CD4-positive, CD25-positive, alpha-beta regulatory T cell (primary cell): ENCODE data around the gene WWOX. TPM values are rescaled to one million over a fixed set of nuclear protein-coding genes. Genes with fewer than 3 reads are reported as not detected.

Source experiments
- ATAC-seq, 2 donors: fragments of 150-1000 bp; cut with Tn5 transposase; one replicate each; pipeline ENCODE4 v1.10.0; 2021; ENCODE audit warnings: low read depth in 2 of 2, moderate number of reproducible peaks in 2 of 2, moderate library complexity in 1 of 2
- DNase-seq, 3 donors: peaks; one replicate each; pipeline versions ENCODE4 v3.0.0 to v3.0.0-alpha.2; 2012 to 2022; ENCODE audit warnings: mixed read lengths in 1 of 3
- H3K27ac ChIP-seq: one replicate; pipeline ENCODE4 v1.7.0; 2013; ENCODE audit warnings: mild to moderate bottlenecking, low read length; ENCODE audit not compliant: insufficient read depth, poor library complexity, severe bottlenecking
- H3K27me3 ChIP-seq: one replicate; pipeline ENCODE4 v1.7.0; 2013; ENCODE audit warnings: low read length; ENCODE audit not compliant: control insufficient read depth, insufficient read depth
- H3K36me3 ChIP-seq: one replicate; pipeline ENCODE4 v1.7.0; 2013; ENCODE audit warnings: mild to moderate bottlenecking, low read length, moderate library complexity; ENCODE audit not compliant: control insufficient read depth, insufficient read depth
- H3K4me1 ChIP-seq: 2 replicates; pipeline ENCODE4 v1.7.0; 2013; ENCODE audit warnings: mild to moderate bottlenecking, low read length; ENCODE audit not compliant: insufficient read depth, control insufficient read depth, poor library complexity, severe bottlenecking
- H3K4me3 ChIP-seq: one replicate; pipeline ENCODE4 v1.7.0; 2013; ENCODE audit warnings: low read depth, mild to moderate bottlenecking, low read length, moderate library complexity
- H3K9me3 ChIP-seq, 2 experiments: 1 replicate in 1 of 2; 2 replicates in 1 of 2; pipeline ENCODE4 v1.7.0; 2013; ENCODE audit warnings: low read length in 2 of 2, mild to moderate bottlenecking in 1 of 2, moderate library complexity in 1 of 2; ENCODE audit not compliant: control insufficient read depth in 2 of 2
- H3K27ac Mint-ChIP-seq, 3 donors: one replicate each; pipeline ENCODE4 v1.8.0; 2020 to 2022; ENCODE audit warnings: mild to moderate bottlenecking in 3 of 3, mixed read lengths in 3 of 3, moderate library complexity in 2 of 3
- H3K27me3 Mint-ChIP-seq: one replicate; pipeline ENCODE4 v1.8.0; 2022; ENCODE audit warnings: mild to moderate bottlenecking, mixed read lengths
- H3K36me3 Mint-ChIP-seq: one replicate; pipeline ENCODE4 v1.8.0; 2020; ENCODE audit warnings: mixed read lengths
- H3K4me1 Mint-ChIP-seq, 4 donors: one replicate each; pipeline ENCODE4 v1.8.0; 2020 to 2022; ENCODE audit warnings: mixed read lengths in 4 of 4, mild to moderate bottlenecking in 1 of 4
- H3K4me3 Mint-ChIP-seq, 4 donors: one replicate each; pipeline ENCODE4 v1.8.0; 2020 to 2022; ENCODE audit warnings: mild to moderate bottlenecking in 4 of 4, mixed read lengths in 4 of 4, moderate library complexity in 3 of 4
- H3K9me3 Mint-ChIP-seq, 7 donors: one replicate each; pipeline ENCODE4 v1.8.0; 2020 to 2022; ENCODE audit warnings: mixed read lengths in 7 of 7, mild to moderate bottlenecking in 3 of 7, moderate library complexity in 2 of 7
- polyA plus RNA-seq, 4 donors: library from polyadenylated mRNA; unstranded; fragments of 300-500 nt; fragmentation: Illumina TruSeq; gene quantifications; one replicate each; pipeline ENCODE4 v1.2.3, GENCODE V29; 2021
- total RNA-seq: library from RNA; stranded (reverse); gene quantifications from one replicate; pipeline ENCODE4 v1.2.3, GENCODE V29; 2022

The WWOX gene
- total and polyA plus RNA-seq, 5 donors from 2014 or later: 10.3 to 18.6 (median 12.8) TPM

DNA sequence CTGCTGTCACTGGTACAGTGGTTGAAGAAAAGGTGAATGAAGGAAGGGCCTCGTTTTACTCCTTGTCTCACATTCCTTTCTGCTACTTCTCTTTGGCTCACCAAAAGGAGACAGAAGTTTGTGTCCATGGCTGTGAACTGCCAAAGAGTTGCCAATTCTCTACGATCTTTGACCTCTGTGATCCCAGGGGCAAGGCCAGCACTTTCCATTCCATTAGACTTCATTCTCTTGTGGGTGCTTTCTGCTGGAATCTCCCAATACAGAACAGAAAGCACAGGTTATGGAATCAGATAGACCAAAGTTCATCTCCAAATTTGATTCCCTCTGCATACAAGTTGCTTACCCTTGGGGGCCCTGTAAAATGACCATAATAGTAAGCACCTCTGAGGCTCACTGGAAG lies 1093.5 kb downstream of the WWOX start:
- Mint-ChIP-seq H3K4me1 (no peaks in the 10 kb centered on the region), H3K27ac (no peak overlapping the region), H3K27me3 (no peaks in the 10 kb centered on the region), H3K4me3 (no peak overlapping the region), H3K36me3 (peaks cover 2% of the 10 kb centered on the region), H3K9me3 (peaks cover 0 to 3% (median 0%) of the 10 kb centered on the region in 7 donors)
- H3K9me3 ChIP-seq: no peaks in the 10 kb centered on the region
- H3K27me3 ChIP-seq: no peaks in the 10 kb centered on the region
- no peak for ATAC-seq
- H3K4me3 ChIP-seq: no peak overlapping the region
- H3K27ac ChIP-seq: no peak overlapping the region
- DNase-seq: no peak
- no peaks in the 10 kb centered on the region for H3K36me3 ChIP-seq
- no peaks in the 10 kb centered on the region for H3K4me1 ChIP-seq

DNA sequence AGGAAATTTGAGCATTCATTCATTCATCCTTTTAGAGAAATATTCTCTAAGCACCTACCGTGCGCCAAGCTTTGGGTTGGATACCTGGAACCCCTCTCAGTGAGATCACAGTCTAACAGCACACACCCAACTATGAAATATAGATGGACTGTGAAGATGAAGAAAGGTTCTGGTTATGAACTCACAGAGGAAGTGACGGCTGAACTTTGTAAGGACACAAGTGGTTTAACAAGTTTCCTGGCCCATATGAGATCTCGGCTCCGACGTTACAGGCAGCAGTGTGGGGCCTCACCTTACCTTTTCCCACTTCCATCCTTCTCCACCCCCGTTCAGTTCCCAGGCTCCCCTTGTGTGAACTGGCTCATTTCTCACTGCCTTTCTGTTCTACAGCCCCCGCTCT lies 1094.8 kb downstream of the WWOX start:
- Mint-ChIP-seq H3K36me3 (no peaks in the 10 kb centered on the region), H3K4me1 (no peaks in the 10 kb centered on the region), H3K27me3 (no peaks in the 10 kb centered on the region), H3K4me3 (no peak overlapping the region), H3K27ac (no peak overlapping the region), H3K9me3 (no peaks in the 10 kb centered on the region)
- H3K36me3 ChIP-seq: no peaks in the 10 kb centered on the region
- no peak overlapping the region for H3K27ac ChIP-seq
- H3K4me3 ChIP-seq: no peak overlapping the region
- H3K4me1 ChIP-seq: no peaks in the 10 kb centered on the region
- no peaks in the 10 kb centered on the region for H3K9me3 ChIP-seq
- no peak for ATAC-seq
- no peaks in the 10 kb centered on the region for H3K27me3 ChIP-seq
- no peak for DNase-seq

DNA sequence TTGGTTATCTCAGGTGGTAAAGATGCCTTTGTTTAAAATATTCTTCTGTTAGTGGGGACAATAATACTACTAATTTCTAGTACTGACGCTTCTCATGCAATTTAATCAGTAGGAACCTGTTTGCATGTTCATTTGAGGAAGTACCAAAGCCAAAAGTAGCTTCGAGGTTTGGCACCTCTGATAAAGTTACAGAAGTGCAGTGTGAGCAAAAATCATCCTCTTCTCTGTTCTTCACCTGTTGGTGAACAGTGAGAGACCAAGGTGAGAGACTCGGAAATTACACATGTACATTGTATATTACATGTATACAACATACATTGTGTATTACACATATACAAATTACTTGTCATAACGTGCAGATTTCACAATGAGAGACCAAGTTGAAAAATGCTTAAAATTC lies 1096.5 kb downstream of the WWOX start:
- H3K27ac Mint-ChIP-seq: no peak overlapping the region
- no peaks in the 10 kb centered on the region for H3K4me1 ChIP-seq
- no peak overlapping the region for H3K4me3 Mint-ChIP-seq
- DNase-seq (no peak), ATAC-seq (no peak)
- H3K4me1 Mint-ChIP-seq: no peaks in the 10 kb centered on the region
- no peaks in the 10 kb centered on the region for H3K27me3 ChIP-seq
- H3K4me3 ChIP-seq: no peak overlapping the region
- H3K9me3 Mint-ChIP-seq: no peaks in the 10 kb centered on the region
- H3K36me3 Mint-ChIP-seq: no peaks in the 10 kb centered on the region
- no peaks in the 10 kb centered on the region for H3K36me3 ChIP-seq
- no peaks in the 10 kb centered on the region for H3K27me3 Mint-ChIP-seq
- no peak overlapping the region for H3K27ac ChIP-seq
- no peaks in the 10 kb centered on the region for H3K9me3 ChIP-seq

DNA sequence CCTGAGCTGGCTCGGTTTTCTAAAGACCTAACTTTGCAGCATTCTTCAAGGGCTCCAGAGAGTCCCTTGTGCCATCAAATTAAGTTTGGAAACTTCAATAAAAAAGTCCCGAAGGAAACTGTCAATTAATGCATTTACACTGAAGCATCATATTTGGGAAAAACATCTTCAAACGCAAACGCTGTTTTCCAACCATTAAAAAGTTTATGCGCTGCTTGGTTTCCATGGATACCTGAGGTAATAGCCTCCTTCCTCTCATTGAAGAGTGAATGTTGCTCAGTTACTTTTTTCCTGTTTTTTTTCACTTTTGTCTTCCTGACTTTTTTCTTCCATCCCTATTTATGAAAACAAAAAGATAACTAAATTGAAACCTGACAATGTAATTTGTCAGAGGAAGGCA lies 1102.0 kb downstream of the WWOX start:
- Mint-ChIP-seq H3K36me3 (no peaks in the 10 kb centered on the region), H3K4me1 (no peaks in the 10 kb centered on the region), H3K27me3 (no peaks in the 10 kb centered on the region), H3K9me3 (peaks cover 0 to 5% (median 0%) of the 10 kb centered on the region in 7 donors), H3K27ac (peak overlapping the region in 1 of 3 donors; percentile 84), H3K4me3 (no peak overlapping the region)
- Histone ChIP-seq H3K27me3 (no peaks in the 10 kb centered on the region), H3K9me3 (no peaks in the 10 kb centered on the region), H3K4me3 (no peak overlapping the region), H3K4me1 (no peaks in the 10 kb centered on the region), H3K27ac (no peak overlapping the region), H3K36me3 (no peaks in the 10 kb centered on the region)
- no peak for ATAC-seq
- no peak for DNase-seq

DNA sequence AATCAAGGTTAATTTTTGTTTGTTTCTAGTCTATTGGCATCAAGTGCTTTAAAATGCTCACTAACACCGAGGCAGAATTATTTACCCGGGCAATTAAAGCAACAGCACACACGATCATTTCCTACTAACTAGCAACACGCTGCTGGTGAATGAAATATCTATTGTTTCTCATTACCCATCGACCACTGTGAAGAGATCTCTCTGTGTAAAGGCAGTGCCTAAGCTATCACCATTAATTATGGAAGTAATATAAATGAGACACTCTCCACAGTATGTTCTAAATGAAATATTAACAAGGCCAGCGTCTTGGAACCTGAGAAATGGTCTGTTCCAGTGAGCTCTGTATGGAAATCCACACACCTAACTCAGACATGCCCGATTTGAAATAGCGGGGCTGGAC lies 1103.5 kb downstream of the WWOX start:
- DNase-seq: no peak
- Mint-ChIP-seq H3K4me1 (no peaks in the 10 kb centered on the region), H3K9me3 (peaks cover 0 to 5% (median 0%) of the 10 kb centered on the region in 7 donors), H3K27ac (no peak overlapping the region), H3K36me3 (no peaks in the 10 kb centered on the region), H3K4me3 (no peak overlapping the region), H3K27me3 (no peaks in the 10 kb centered on the region)
- H3K27ac ChIP-seq: no peak overlapping the region
- no peak for ATAC-seq
- no peaks in the 10 kb centered on the region for H3K4me1 ChIP-seq
- H3K27me3 ChIP-seq: no peaks in the 10 kb centered on the region
- H3K9me3 ChIP-seq: no peaks in the 10 kb centered on the region
- no peaks in the 10 kb centered on the region for H3K36me3 ChIP-seq
- H3K4me3 ChIP-seq: no peak overlapping the region

DNA sequence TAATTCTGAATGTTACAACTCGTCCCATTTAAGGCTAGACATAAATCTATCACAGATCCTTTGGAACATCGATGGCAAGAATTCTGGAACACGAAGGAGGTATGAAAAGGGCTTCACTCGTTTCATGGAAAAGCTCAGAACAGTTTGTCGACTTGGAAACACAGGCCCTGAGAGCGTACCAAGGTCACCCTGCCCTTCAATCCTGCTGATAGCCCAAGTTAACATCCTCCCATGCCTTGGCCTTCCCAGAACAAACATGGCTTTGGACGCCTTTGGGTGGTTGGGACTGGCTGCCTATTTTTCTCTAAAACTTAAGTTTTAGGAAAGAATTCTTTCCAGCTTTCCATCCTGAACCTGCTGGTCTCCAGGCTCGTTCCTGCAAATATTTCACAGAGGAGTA lies 1105.0 kb downstream of the WWOX start:
- Mint-ChIP-seq H3K27ac (no peak overlapping the region), H3K36me3 (no peaks in the 10 kb centered on the region), H3K4me1 (no peaks in the 10 kb centered on the region), H3K4me3 (no peak overlapping the region), H3K27me3 (no peaks in the 10 kb centered on the region), H3K9me3 (peaks cover 0 to 5% (median 0%) of the 10 kb centered on the region in 7 donors)
- Histone ChIP-seq H3K36me3 (no peaks in the 10 kb centered on the region), H3K9me3 (no peaks in the 10 kb centered on the region), H3K4me3 (no peak overlapping the region), H3K27ac (no peak overlapping the region), H3K4me1 (no peaks in the 10 kb centered on the region), H3K27me3 (no peaks in the 10 kb centered on the region)
- DNase-seq (no peak), ATAC-seq (no peak)

DNA sequence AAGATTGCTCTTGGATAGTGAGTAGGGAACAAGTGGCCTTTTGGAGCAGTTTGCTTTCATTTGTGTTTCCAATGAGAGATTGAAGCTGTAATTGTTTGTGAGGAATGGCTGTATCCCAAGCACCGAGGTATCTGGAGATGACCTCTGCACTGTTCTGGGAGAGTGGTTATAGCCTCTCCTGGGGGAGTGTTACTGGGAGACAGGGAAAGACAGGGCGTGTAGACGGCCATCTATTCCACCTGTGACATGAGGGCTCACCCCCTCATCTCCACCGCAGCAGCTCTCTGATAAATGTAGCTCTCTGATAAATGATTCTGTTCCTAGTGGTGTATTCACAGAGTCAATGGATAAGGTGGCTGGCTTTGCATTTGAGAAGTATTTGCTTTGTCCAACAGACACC lies 1107.4 kb downstream of the WWOX start:
- Mint-ChIP-seq H3K27me3 (no peaks in the 10 kb centered on the region), H3K4me1 (no peaks in the 10 kb centered on the region), H3K36me3 (no peaks in the 10 kb centered on the region), H3K27ac (no peak overlapping the region), H3K9me3 (peaks cover 0 to 5% (median 0%) of the 10 kb centered on the region in 7 donors), H3K4me3 (no peak overlapping the region)
- Histone ChIP-seq H3K4me3 (no peak overlapping the region), H3K4me1 (no peaks in the 10 kb centered on the region), H3K9me3 (no peaks in the 10 kb centered on the region), H3K27me3 (no peaks in the 10 kb centered on the region), H3K27ac (no peak overlapping the region), H3K36me3 (no peaks in the 10 kb centered on the region)
- ATAC-seq (no peak), DNase-seq (no peak)

DNA sequence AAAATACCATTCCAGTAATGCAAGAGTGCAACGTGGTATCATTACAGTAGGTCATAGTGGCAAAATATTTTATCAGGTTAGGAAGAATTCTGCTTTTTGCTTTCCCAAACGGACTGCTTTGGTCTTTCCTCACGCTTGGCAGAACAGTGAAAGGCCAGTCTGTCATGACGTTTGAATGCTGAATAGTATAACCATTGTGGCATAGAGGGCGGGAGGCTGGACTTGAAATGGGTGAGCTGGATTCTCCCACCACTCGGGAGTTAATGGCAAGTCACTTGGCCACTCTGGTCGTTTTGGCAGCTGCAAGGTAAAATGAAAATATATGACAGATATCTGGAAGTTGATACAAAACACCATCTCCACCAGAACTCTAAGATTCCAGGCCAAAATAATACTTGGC lies 1109.9 kb downstream of the WWOX start:
- no peak overlapping the region for H3K27ac Mint-ChIP-seq
- no peaks in the 10 kb centered on the region for H3K9me3 ChIP-seq
- DNase-seq (no peak), ATAC-seq (no peak)
- H3K4me1 ChIP-seq: no peaks in the 10 kb centered on the region
- no peaks in the 10 kb centered on the region for H3K4me1 Mint-ChIP-seq
- no peaks in the 10 kb centered on the region for H3K36me3 ChIP-seq
- no peak overlapping the region for H3K27ac ChIP-seq
- H3K4me3 Mint-ChIP-seq: no peak overlapping the region
- peaks cover 0 to 2% (median 0%) of the 10 kb centered on the region in 7 donors for H3K9me3 Mint-ChIP-seq
- no peaks in the 10 kb centered on the region for H3K27me3 Mint-ChIP-seq
- H3K36me3 Mint-ChIP-seq: peaks cover 4% of the 10 kb centered on the region
- no peak overlapping the region for H3K4me3 ChIP-seq
- no peaks in the 10 kb centered on the region for H3K27me3 ChIP-seq
